Right atrium auricular region (tissue), 2 donors: ENCODE results near the gene SEPTIN5. TPM values are rescaled to one million over a fixed set of nuclear protein-coding genes. Genes with fewer than 3 reads are reported as not detected.

ENCODE experiments used
- DNase-seq: peaks from one replicate; pipeline ENCODE4 v3.0.0-alpha.2; 2019; ENCODE audit warnings: low spot score
- H3K27ac ChIP-seq, 2 donors: fragments of 200-600 bp; sonication (generic); 1 replicate in 1 of 2; 2 replicates in 1 of 2; pipeline ENCODE4 v1.5.1; 2016 to 2019
- H3K27me3 ChIP-seq, 2 donors: fragments of 200-600 bp; sonication (generic); one replicate each; pipeline versions ENCODE4 v1.5.1 to v1.6.0; 2017 to 2019
- H3K36me3 ChIP-seq: fragments of 200-600 bp; sonication (generic); one replicate; pipeline ENCODE4 v1.5.1; 2016
- H3K4me1 ChIP-seq, 2 donors: fragments of 200-600 bp; sonication (generic); one replicate each; pipeline versions ENCODE4 v1.5.1 to v1.6.0; 2017 to 2019
- H3K4me3 ChIP-seq, 2 donors: fragments of 200-600 bp; sonication (generic); 1 replicate in 1 of 2; 2 replicates in 1 of 2; pipeline ENCODE4 v1.5.1; 2017 to 2019; ENCODE audit warnings: mild to moderate bottlenecking in 1 of 2, moderate library complexity in 1 of 2
- H3K9me3 ChIP-seq, 2 donors: fragments of 200-600 bp; sonication (generic); one replicate each; pipeline ENCODE4 v1.5.1; 2019
- CTCF ChIP-seq, 2 donors: fragments of 200-600 bp; sonication (generic); IDR thresholded peaks; one replicate each; pipeline ENCODE4 v1.5.1; 2019; ENCODE audit warnings: antibody characterized with exemption in 2 of 2
- total RNA-seq, 2 donors: library from RNA; depleted of rRNA; stranded (reverse); fragments of >200 nt; gene quantifications; one replicate each; pipeline ENCODE4 v1.1.0, GENCODE V29; 2016

Gene SEPTIN5
- total RNA-seq, 2 donors from 2014 or later, result 162 to 287 TPM

GRCh38 chr22:19740586-19740985 is 26.3 kb downstream of the SEPTIN5 start:
- no peaks in the 10 kb centered on the region for H3K27me3 ChIP-seq
- DNase-seq, result no peak
- H3K4me1 ChIP-seq, result peaks cover 0 to 19% of the 10 kb centered on the region in 2 donors
- no peaks in the 10 kb centered on the region for H3K9me3 ChIP-seq
- no peak overlapping the region for H3K27ac ChIP-seq
- H3K4me3 ChIP-seq, result no peak overlapping the region
- no peak for TF ChIP-seq CTCF (IDR thresholded peaks at IDR 0.05)
- no peaks in the 10 kb centered on the region for H3K36me3 ChIP-seq

- H3K4me3 ChIP-seq, result no peak overlapping the region
- TF ChIP-seq CTCF (IDR thresholded peaks at IDR 0.05), result no peak
- H3K27ac ChIP-seq, result no peak overlapping the region
- H3K9me3 ChIP-seq, result no peaks in the 10 kb centered on the region
- H3K4me1 ChIP-seq, result peaks cover 0 to 23% of the 10 kb centered on the region in 2 donors
- no peaks in the 10 kb centered on the region for H3K36me3 ChIP-seq
- H3K27me3 ChIP-seq, result no peaks in the 10 kb centered on the region
- DNase-seq, result no peak
Observed at GRCh38 chr22:19741053-19741452, 26.8 kb downstream of the SEPTIN5 start.

GRCh38 chr22:19742160-19743066 is 28.1 kb downstream of the SEPTIN5 start:
- DNase-seq, result no peak
- no peak overlapping the region for H3K27ac ChIP-seq
- no peaks in the 10 kb centered on the region for H3K36me3 ChIP-seq
- no peak overlapping the region for H3K4me3 ChIP-seq
- H3K4me1 ChIP-seq, result peaks cover 0 to 25% of the 10 kb centered on the region in 2 donors
- H3K27me3 ChIP-seq, result no peaks in the 10 kb centered on the region
- no peaks in the 10 kb centered on the region for H3K9me3 ChIP-seq
- no peak for TF ChIP-seq CTCF (IDR thresholded peaks at IDR 0.05)

GRCh38 chr22:19743081-19743480 is 28.8 kb downstream of the SEPTIN5 start:
- no peaks in the 10 kb centered on the region for H3K9me3 ChIP-seq
- no peaks in the 10 kb centered on the region for H3K36me3 ChIP-seq
- no peaks in the 10 kb centered on the region for H3K27me3 ChIP-seq
- no peak for TF ChIP-seq CTCF (IDR thresholded peaks at IDR 0.05)
- peaks cover 0 to 25% of the 10 kb centered on the region in 2 donors for H3K4me1 ChIP-seq
- no peak overlapping the region for H3K27ac ChIP-seq
- no peak overlapping the region for H3K4me3 ChIP-seq
- DNase-seq, result no peak

- no peak overlapping the region for H3K4me3 ChIP-seq
- H3K27ac ChIP-seq, result no peak overlapping the region
- H3K4me1 ChIP-seq, result peaks cover 0 to 25% of the 10 kb centered on the region in 2 donors
- no peak for TF ChIP-seq CTCF (IDR thresholded peaks at IDR 0.05)
- no peaks in the 10 kb centered on the region for H3K9me3 ChIP-seq
- no peak for DNase-seq
- H3K27me3 ChIP-seq, result no peaks in the 10 kb centered on the region
- no peaks in the 10 kb centered on the region for H3K36me3 ChIP-seq
Observed at GRCh38 chr22:19743651-19744050, 29.3 kb downstream of the SEPTIN5 start.
